K562 (cell line): ENCODE results near the gene ARMH1. TPM values are rescaled to one million over a fixed set of nuclear protein-coding genes. Genes with fewer than 3 reads are reported as not detected.

Experiments
- ATAC-seq: fragments of 200-7000 bp; cut with Tn5 transposase; 3 replicates; pipeline ENCODE4 v1.9.1; 2020; ENCODE audit warnings: moderate library complexity
- BruUV-seq: library from RNA; stranded (reverse); fragments of 400-500 nt; replicated peaks from 2 replicates; lab custom pipeline; 2021; lab: Mats Ljungman, UMichigan
- CTCF ChIA-PET: fragments of 300-600 bp; formaldehyde crosslinking; extraction: SDS; loops from one replicate; lab custom pipeline; 2021; ENCODE audit warnings: low intra/inter-chr PET ratio; lab: Yijun Ruan, JAX
- POLR2A ChIA-PET: fragments of 300-600, 350-650 bp; sonication (Branson Sonifier 250); formaldehyde crosslinking; extraction: SDS; loops from one replicate; lab custom pipeline; 2021; ENCODE audit warnings: antibody characterized with exemption, inconsistent platforms; lab: Yijun Ruan, JAX
- DNase-seq, 4 experiments: peaks; one replicate each; pipeline versions ENCODE4 v3.0.0 to v3.0.0-alpha.2; 2011 to 2018; ENCODE audit warnings: low spot score in 3 of 4, mixed read lengths in 3 of 4; ENCODE audit errors: extremely low read depth in 1 of 4
- FAIRE-seq: peaks from 2 replicates; lab custom pipeline; 2011; peaks lifted over from hg19 to GRCh38; lab: Jason Lieb, UNC
- H2AFZ ChIP-seq: 2 replicates; pipeline ENCODE4 v1.6.0; 2011; ENCODE audit warnings: low read depth, low read length, control low read depth, inconsistent platforms
- H3K27ac ChIP-seq: fragments of 200-600 bp; 3 replicates; pipeline ENCODE4 v1.8.0; 2011; ENCODE audit warnings: low read depth, mild to moderate bottlenecking, control low read depth, inconsistent platforms, low read length, moderate library complexity, mixed read lengths; ENCODE audit errors: extremely low read depth
- H3K27me3 ChIP-seq, 2 experiments: fragments of 300-600 bp in 1 of 2; 2 replicates in 1 of 2; 3 replicates in 1 of 2; pipeline versions ENCODE4 v1.6.0 to v1.8.0; 2011; ENCODE audit warnings: inconsistent platforms in 2 of 2, low read length in 2 of 2, mild to moderate bottlenecking in 1 of 2, mixed read lengths in 1 of 2, moderate library complexity in 1 of 2; ENCODE audit not compliant: control insufficient read depth in 2 of 2, insufficient read depth in 2 of 2
- H3K36me3 ChIP-seq: fragments of 300-600 bp; 3 replicates; pipeline ENCODE4 v1.8.0; 2011; ENCODE audit warnings: mild to moderate bottlenecking, low read length, inconsistent platforms; ENCODE audit not compliant: control insufficient read depth, insufficient read depth
- H3K4me1 ChIP-seq, 2 experiments: fragments of 200-600 bp in 1 of 2; replicated peaks in 1 of 2; 2 replicates in 1 of 2; 3 replicates in 1 of 2; pipeline versions ENCODE4 v1.5.1 to v1.8.0; 2011; ENCODE audit warnings: inconsistent platforms in 2 of 2, low read length in 2 of 2, mild to moderate bottlenecking in 1 of 2, mixed read lengths in 1 of 2, moderate library complexity in 1 of 2; ENCODE audit not compliant: control insufficient read depth in 2 of 2, insufficient read depth in 2 of 2
- H3K4me2 ChIP-seq: 2 replicates; pipeline ENCODE4 v1.6.1; 2011; ENCODE audit warnings: low read length, control low read depth, inconsistent platforms, mixed read lengths; ENCODE audit not compliant: insufficient read depth
- H3K4me3 ChIP-seq: fragments of 200-600 bp; sonication (generic), shearing (Covaris generic); 2 replicates; pipeline ENCODE4 v1.5.1; 2016; ENCODE audit warnings: control low read depth, inconsistent platforms
- H3K79me2 ChIP-seq: fragments of 200-600 bp; 3 replicates; pipeline ENCODE4 v1.8.0; 2011; ENCODE audit warnings: low read length, inconsistent platforms; ENCODE audit not compliant: control insufficient read depth, insufficient read depth
- H3K9ac ChIP-seq, 2 experiments: 2 replicates each; pipeline versions ENCODE4 v1.6.0 to v1.6.1; 2011; ENCODE audit warnings: low read depth in 2 of 2, low read length in 2 of 2, control low read depth in 1 of 2, inconsistent platforms in 1 of 2, mild to moderate bottlenecking in 1 of 2, mixed read lengths in 1 of 2; ENCODE audit not compliant: insufficient read depth in 1 of 2
- H3K9me1 ChIP-seq: one replicate; pipeline ENCODE4 v1.6.0; 2011; ENCODE audit warnings: inconsistent platforms, mild to moderate bottlenecking, low read length, moderate library complexity; ENCODE audit not compliant: control insufficient read depth, insufficient read depth
- H3K9me3 ChIP-seq: replicated peaks from 2 replicates; pipeline ENCODE4 v1.5.1; 2011; ENCODE audit warnings: low read depth, low read length, inconsistent platforms; ENCODE audit not compliant: control insufficient read depth, insufficient read depth
- H4K20me1 ChIP-seq: replicated peaks from 2 replicates; pipeline ENCODE4 v1.6.1; 2011; ENCODE audit warnings: low read length, inconsistent platforms, mixed read lengths; ENCODE audit not compliant: control insufficient read depth, insufficient read depth
- DEAF1 ChIP-seq: fragments of 450-650 bp; formaldehyde crosslinking; IDR thresholded peaks from 2 replicates; pipeline ENCODE4 v1.4.0; 2020; ENCODE audit warnings: mild to moderate bottlenecking, moderate library complexity
- FOSL1 ChIP-seq: fragments of 200-800 bp; sonication (Bioruptor generic); conservative IDR thresholded peaks from 2 replicates; pipeline ENCODE4 v1.6.1; 2016; ENCODE audit warnings: missing genetic modification characterization, missing compliant biosample characterization
- HINFP ChIP-seq: fragments of 450-650 bp; conservative IDR thresholded peaks from 2 replicates; pipeline ENCODE4 v1.6.1; 2016; ENCODE audit warnings: missing genetic modification characterization, low read depth, mild to moderate bottlenecking, control low read depth, missing compliant biosample characterization
- KDM5B ChIP-seq: fragments of 200-600 bp; sonication (generic); IDR thresholded peaks from 2 replicates; pipeline ENCODE4 v1.6.1; 2012; ENCODE audit warnings: low read depth, mild to moderate bottlenecking, moderate library complexity, low read length, control low read depth, inconsistent platforms; ENCODE audit not compliant: insufficient replicate concordance
- MAX ChIP-seq: sonication (generic); formaldehyde crosslinking; IDR thresholded peaks from 2 replicates; pipeline ENCODE4 v1.9.0; 2022; ENCODE audit warnings: mild to moderate bottlenecking, missing genetic modification reagents
- PHB ChIP-seq: fragments of 250-450 bp; sonication (Bioruptor Pico); IDR thresholded peaks from 2 replicates; pipeline ENCODE4 v1.5.0; 2021
- WGBS: fragments of 100-300 bp; shearing (Covaris generic); methylation state at CpG from one replicate; pipeline ENCODE4 v1.1.6; 2016; ENCODE audit warnings: low coverage, mixed read lengths; ENCODE audit not compliant: insufficient coverage; ENCODE audit errors: missing lambda C conversion rate; 5-methylcytosine and 5-hydroxymethylcytosine counted together
- in situ Hi-C: fragments of 300-500 bp; cut with MboI; formaldehyde crosslinking; loops from 4 replicates; pipeline ENCODE4 v1.15.0; 2018; ENCODE audit warnings: inconsistent platforms, mixed read lengths
- intact Hi-C: fragments of 100-400 bp; cut with micrococcal nuclease; formaldehyde crosslinking; loops from 2 replicates; pipeline ENCODE4 v1.14.2; 2022
- polyA plus RNA-seq, 8 experiments: library from polyadenylated mRNA; depleted of rRNA in 4 of 8; stranded (reverse) in 5 of 8; unstranded in 3 of 8; fragments of >200 nt; fragmentation: Nextera tagmentation in 2 of 8; fragmentation: Illumina TruSeq in 1 of 8; extraction: Ambion mirVana in 2 of 8; extraction: Trizol in 1 of 8; gene quantifications; 2 replicates each; pipeline versions ENCODE4 v1.2.1 to v1.2.3, GENCODE V29; 2011 to 2014; ENCODE audit warnings: inconsistent platforms in 1 of 8, missing spikeins in 1 of 8
- total RNA-seq, 7 experiments: library from RNA; depleted of rRNA in 6 of 7; stranded (reverse); fragments of >200 nt in 6 of 7; fragmentation: Illumina TruSeq in 2 of 7; extraction: Trizol in 2 of 7; gene quantifications; 2 replicates each; pipeline versions ENCODE4 v1.2.1 to v1.2.3, GENCODE V29; 2011 to 2021; ENCODE audit warnings: low replicate concordance in 1 of 7

The ARMH1 gene
- total and polyA plus RNA-seq, 9 of the 15 experiments (the other 6 are each of a cell fraction or from before 2014, with no cell fraction given), result 0.41 TPM; not detected in 8

- no peaks in the 10 kb centered on the region for H4K20me1 ChIP-seq
- H3K9me1 ChIP-seq, result peaks cover 3% of the 10 kb centered on the region
- ATAC-seq (no peak), FAIRE-seq (no peak), DNase-seq (no peak)
- H3K4me2 ChIP-seq, result no peak overlapping the region
- H3K4me3 ChIP-seq, result no peak overlapping the region
- intact Hi-C loops (no loop called here), in situ Hi-C loops (no loop called here)
- peaks cover 0 to 3% of the 10 kb centered on the region in 2 experiments; a peak in 2 of 5 replicates for H3K4me1 ChIP-seq
- TF ChIP-seq PHB (CRISPR knock-in tag) (no peak), FOSL1 (tag) (0 out of 2 replicates have a peak, but pooled peaks have one; percentile 15), DEAF1 (CRISPR knock-in tag) (no peak), KDM5B (no peak), MAX (CRISPR knock-in tag) (no peak), HINFP (tag) (no peak)
- H3K9ac ChIP-seq, result no peak overlapping the region
- CTCF ChIA-PET, result no interaction called here
- BruUV-seq, result no TSS peak
- H3K9me3 ChIP-seq, result no peaks in the 10 kb centered on the region
- no peak overlapping the region for H3K27ac ChIP-seq
- 4% methylated on average over 6 of the region's 6 CpGs for WGBS
- no peaks in the 10 kb centered on the region for H3K36me3 ChIP-seq
- POLR2A ChIA-PET, result interaction anchor here (1.2 to 4.8 kb wide), 3 partner anchors 8 to 14 kb away, joined by 3 to 44 read pairs (median 3); no protein-coding TSS in a partner anchor
- no peaks in the 10 kb centered on the region for H3K79me2 ChIP-seq
- H3K27me3 ChIP-seq, result peaks cover 26% of the 10 kb centered on the region in 2 experiments
- H2AFZ ChIP-seq, result no peak overlapping the region
These were observed 38.8 kb downstream of the ARMH1 start for GRCh38 chr1:44713321-44713781.
